ENCODE data around the gene VARS2.
"Not testable (repeated sequence)": the region's sequence is repeated elsewhere in the genome, so short reads cannot be mapped to it uniquely, and the experiment has no call there.

VARS2 gene

GRCh38 chr6:30900863-30901417, 13.1 kb upstream of the VARS2 start:
- DNase-seq = no peak

- no peak for DNase-seq
These were observed 12.6 kb upstream of the VARS2 start for GRCh38 chr6:30901436-30901835.

GRCh38 chr6:30902196-30902595, 11.8 kb upstream of the VARS2 start:
- DNase-seq = not testable (repeated sequence)

- no peak for DNase-seq
These were observed 11.3 kb upstream of the VARS2 start for GRCh38 chr6:30902709-30903108.

- no peak for DNase-seq
These were observed 10.8 kb upstream of the VARS2 start for GRCh38 chr6:30903236-30903635.

GRCh38 chr6:30907290-30907757, 6.7 kb upstream of the VARS2 start:
- not testable (repeated sequence) for DNase-seq

- DNase-seq = peak; percentile 97
These were observed 6.1 kb upstream of the VARS2 start, which contains the start of gene GTF2H4 for GRCh38 chr6:30907758-30908591. TSS of gene GTF2H4 (plus strand) at chr6:30908207.

- no peak for DNase-seq
These were observed 5.3 kb upstream of the VARS2 start for GRCh38 chr6:30908700-30909099.

- DNase-seq = not testable (repeated sequence)
These were observed 3.6 kb upstream of the VARS2 start for GRCh38 chr6:30910473-30910872.

- no peak for DNase-seq
These were observed 1.1 kb upstream of the VARS2 start for GRCh38 chr6:30912746-30913520.

GRCh38 chr6:30913721-30914075, 340 bp upstream of the VARS2 start:
- DNase-seq = no peak

GRCh38 chr6:30914854-30915590, 984 bp downstream of the VARS2 start:
- DNase-seq = no peak

GRCh38 chr6:30915591-30915946, 1.5 kb downstream of the VARS2 start:
- DNase-seq = peak; percentile 40

- DNase-seq = no peak
These were observed 3.0 kb downstream of the VARS2 start for GRCh38 chr6:30917041-30917440.

GRCh38 chr6:30917487-30917886, 3.4 kb downstream of the VARS2 start:
- DNase-seq = no peak

GRCh38 chr6:30918670-30919069, 4.6 kb downstream of the VARS2 start:
- DNase-seq = no peak

GRCh38 chr6:30922447-30922852, 8.4 kb downstream of the VARS2 start:
- no peak for DNase-seq

GRCh38 chr6:30924040-30924627, 10.1 kb downstream of the VARS2 start:
- DNase-seq = not testable (repeated sequence)

- DNase-seq = no peak
These were observed 12.6 kb downstream of the VARS2 start for GRCh38 chr6:30926644-30927043.

- not testable (repeated sequence) for DNase-seq
These were observed 13.0 kb downstream of the VARS2 start for GRCh38 chr6:30927080-30927479.

GRCh38 chr6:30928677-30929076, 14.6 kb downstream of the VARS2 start:
- DNase-seq = no peak

GRCh38 chr6:30930506-30930905, 16.5 kb downstream of the VARS2 start:
- no peak for DNase-seq

GRCh38 chr6:30931272-30931671, 17.2 kb downstream of the VARS2 start:
- DNase-seq = no peak
